SH-SY5Y (cell line): Measurements from ENCODE around the gene GHSR.

Source experiments
- GATA2 ChIP-seq: IDR thresholded peaks from 2 replicates; pipeline ENCODE4 v1.6.1; 2011; ENCODE audit warnings: mild to moderate bottlenecking, low read depth, low read length
- GATA3 ChIP-seq: IDR thresholded peaks from 2 replicates; pipeline ENCODE4 v1.6.1; 2011; ENCODE audit warnings: low read depth, mild to moderate bottlenecking, low read length, moderate library complexity

- TF ChIP-seq GATA2 (no peak), GATA3 (no peak)
These were observed 23.6 kb upstream of the GHSR start for GRCh38 chr3:172471903-172472302.
